ENCODE measurements around the gene SGCA.

The SGCA gene

DNA sequence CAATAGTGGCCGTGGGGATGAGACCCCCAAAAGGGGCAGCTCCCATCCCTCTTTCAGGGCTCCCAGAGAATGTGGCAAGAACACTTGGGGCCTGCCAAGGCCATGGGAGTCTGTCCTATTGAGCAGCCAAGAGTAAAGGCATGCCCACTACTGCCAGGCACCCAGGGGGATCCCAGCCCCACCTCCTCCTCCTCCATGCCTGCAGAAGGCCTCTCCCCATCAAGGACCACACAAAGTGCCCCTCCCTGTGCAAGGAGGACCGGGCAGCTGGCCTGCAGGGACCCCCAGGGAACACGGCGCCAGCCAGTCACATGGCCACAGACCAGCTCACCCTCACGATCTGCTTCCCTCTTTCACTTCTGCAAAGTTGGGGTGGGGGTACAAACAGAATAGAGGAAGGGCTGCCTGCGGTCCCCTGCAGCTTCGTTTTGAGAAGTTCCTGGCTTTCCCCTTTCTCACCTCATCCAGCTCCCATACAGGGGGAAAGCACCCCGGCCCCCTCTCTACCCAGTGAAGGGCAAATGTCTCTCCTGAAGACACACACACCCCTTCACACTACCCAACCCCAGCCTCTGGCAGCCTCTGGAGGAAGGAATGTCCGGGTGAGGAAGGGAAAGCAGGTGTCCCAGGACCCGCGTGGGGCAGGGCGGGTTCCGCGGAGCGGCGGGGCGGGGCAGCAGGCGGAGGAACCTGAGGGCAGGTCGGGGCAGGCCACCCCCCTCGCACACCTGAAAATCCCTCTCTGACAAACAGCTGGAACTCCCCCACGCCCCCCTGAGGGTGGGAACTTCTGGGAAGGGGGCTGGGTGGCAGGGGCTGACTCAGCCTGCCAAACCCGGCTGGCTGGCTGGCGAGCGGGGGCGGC is 17.3 kb upstream of the SGCA start:
- in situ Hi-C loops (cut with HindIII; ENCODE audit: low sequenced_read_pairs), result no loop called here

DNA sequence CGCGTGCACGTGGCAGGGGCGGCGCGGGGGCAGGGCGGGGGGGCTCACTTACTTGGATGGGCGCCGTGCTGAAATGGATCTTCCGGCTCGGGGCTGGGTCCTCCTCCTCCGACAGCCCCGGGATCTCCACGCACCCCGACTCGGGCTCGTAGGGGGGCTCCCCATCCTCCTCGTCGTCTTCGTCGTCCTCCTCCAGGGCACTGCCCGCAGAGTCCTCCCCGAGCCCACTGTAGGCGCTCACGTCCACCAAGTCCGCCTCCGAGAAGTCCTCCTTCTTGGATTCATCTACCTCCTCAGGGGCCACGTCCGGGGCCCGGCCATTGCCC is 16.8 kb upstream of the SGCA start:
- in situ Hi-C loops (cut with HindIII; ENCODE audit: low sequenced_read_pairs), result no loop called here

DNA sequence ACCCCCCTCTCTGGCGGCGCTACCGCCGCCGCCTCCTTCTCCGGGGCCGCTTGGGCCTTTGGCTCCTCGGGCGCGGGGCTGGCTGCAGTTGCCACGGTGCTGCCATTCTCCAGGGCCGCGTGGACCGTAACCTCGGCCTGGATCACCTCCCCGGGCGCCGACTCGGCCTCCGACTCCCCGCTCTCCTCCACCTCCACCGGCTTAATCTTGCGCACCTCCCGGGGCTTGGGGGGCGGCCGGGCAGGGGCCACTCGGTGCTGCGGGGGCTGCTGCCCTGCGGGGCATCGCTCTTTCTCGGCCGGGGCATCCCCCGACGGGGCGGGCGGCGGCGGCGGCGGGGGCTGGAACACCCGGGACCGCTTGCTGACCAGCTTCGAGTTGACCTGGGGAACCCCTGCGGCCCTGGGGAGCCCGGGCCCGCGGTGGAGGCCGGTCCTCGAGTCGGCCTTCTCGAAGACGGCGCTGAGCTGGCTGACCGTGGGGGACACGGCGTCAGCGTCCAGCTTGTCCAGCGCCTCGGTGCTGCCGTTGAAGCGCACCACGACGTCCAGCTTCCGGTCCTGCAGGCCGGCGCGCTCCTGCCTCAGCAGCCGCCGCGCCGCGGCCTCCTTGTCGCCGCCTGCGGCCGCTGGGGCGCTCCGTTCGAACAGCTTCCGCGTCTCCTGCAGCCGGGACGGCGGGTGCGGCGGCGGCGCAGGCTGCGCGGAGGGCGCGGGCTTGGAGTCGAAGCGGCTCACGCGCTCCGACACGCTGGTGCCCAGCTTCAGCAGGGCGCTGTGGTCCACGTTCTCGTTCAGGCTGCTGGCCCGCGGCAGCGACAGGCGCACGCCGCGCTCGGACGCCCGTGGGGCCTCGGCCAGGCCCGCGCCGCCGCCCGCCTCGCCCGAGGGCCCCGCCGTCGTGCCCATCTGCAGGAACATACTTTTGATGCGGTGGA is 16.1 kb upstream of the SGCA start:
- in situ Hi-C loops (cut with HindIII; ENCODE audit: low sequenced_read_pairs), result no loop called here

DNA sequence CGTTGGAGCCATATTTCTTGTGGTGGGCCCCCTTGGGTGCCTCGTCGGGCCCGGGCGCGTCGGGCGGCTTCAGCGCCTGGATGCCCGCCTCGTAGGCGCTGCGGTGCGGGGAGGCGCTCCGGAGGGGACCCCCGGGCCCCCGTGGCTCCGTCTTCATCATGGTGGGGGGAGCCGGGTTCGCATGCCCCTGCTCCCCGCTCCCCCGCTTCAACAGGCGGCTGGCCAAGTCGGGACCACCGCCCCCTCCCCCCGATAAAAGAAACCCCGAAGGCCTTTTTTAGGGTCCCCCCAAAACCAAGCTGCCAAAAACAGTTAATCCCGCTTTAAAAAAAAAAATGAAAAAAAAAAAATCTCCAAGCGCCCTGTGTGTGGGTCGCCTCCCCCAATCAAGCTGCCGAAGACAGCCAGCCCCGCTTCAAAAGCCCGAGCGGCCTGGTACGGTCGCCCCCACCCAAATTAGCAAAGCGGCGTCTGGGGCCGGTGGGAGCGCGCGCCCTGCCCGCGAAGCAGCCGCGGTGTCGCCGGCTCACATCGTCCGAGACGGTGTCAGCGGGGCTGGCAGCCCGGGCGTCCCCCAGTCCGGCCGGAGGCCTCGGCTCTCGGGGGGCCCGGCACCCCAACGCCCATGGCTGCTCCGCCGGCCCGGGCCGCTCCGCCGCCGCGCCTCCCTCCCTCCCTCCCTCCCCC is 15.3 kb upstream of the SGCA start, which contains the start of gene PPP1R9B:
TSS of gene PPP1R9B (minus strand) at position 324 of the 687 bp plus-strand sequence. CDS start at position 160, 164 bp downstream.
- in situ Hi-C loops (cut with HindIII; ENCODE audit: low sequenced_read_pairs), result no loop called here

DNA sequence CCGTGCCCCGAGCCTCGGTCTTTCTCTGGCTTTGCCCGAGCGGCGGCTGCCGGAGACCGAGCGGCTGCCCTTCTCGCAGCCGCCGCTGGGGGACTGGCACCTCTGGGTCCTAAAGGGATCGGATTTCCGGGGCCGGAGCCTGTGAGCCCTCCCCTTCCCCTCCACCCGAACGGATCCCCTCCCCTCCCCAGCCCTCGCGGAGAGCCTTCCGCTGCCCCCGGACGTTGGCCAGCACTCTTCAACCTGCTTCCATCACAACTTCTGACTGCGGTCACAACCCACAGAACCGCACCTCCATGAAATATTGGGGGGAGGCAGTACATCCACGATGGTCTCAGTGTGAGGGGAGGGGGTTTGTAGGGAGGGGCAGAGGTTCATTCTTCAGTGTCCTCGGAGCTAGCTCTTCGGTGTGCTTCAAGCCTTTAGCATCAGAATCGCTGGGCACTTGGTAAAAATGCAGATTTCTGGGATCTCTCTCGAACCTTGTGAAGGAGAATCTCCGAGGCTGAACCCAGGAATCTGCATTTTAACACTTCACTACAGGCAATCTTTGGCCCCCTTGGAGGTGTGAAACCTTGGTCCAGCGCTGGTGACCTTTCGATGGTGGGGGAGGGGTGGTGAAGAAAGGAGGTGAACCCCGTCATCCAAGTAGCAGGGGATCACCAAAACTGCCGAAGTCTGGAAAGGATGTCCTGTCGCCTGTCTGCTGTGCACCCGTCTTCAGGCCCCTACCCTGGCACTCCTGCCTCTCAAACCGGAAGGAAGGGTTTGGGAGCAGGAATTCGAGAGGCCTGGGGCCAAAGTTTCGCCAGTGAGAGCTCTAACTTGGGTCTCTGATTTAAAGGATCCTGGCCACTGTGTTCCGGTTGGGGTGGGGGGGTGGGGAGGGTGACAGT is 14.5 kb upstream of the SGCA start:
- in situ Hi-C loops (cut with HindIII; ENCODE audit: low sequenced_read_pairs), result no loop called here

DNA sequence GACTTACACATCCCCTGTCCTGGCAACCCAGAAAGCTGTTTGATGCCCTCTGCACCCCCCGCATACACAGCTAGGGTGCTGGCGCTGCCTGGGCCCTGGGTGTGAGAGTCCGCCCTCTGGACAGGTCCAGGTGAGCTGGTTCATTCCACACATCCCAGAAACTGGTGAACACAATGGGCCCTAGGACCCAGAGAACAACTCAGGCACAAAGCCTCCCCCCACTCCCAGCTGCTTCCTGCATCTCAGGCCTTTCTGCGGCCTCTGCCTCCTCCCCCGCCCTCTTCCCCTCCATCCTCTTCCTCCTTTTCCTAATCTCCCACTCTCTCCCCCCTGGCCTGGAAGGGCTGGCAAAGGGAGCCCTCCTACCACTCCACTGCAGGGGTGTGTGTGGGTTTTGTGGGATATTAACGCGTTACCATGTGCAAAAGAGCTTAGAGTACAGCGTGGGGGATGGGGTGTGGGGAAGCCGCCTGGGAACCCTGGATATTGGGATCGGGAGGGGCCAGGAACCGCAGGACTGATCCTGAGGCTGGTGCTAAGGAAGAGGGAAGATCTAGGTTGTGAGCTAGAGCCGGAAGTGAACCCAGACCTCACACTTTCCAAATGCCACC is 13.8 kb upstream of the SGCA start:
- in situ Hi-C loops (cut with HindIII; ENCODE audit: low sequenced_read_pairs), result no loop called here

DNA sequence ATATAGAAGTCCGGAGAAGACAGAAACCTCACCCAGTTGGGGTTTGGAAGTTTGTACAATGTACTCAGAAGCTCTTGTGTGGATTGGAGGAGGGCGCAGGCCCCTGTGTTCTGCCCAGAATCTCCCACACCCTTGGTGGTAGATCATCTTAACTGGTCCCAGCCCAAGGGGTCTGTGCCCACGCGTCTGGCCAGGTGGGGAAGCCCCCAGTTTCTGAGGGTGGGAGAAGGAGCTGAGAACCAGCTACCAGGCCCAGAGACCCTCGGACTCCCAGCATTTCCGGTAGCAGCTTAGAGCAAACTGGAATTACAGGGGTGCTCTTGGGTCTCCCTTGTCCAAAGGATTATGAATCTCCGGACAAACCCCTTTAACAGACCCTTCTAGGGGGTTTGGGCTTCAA is 13.1 kb upstream of the SGCA start:
- in situ Hi-C loops (cut with HindIII; ENCODE audit: low sequenced_read_pairs), result no loop called here

DNA sequence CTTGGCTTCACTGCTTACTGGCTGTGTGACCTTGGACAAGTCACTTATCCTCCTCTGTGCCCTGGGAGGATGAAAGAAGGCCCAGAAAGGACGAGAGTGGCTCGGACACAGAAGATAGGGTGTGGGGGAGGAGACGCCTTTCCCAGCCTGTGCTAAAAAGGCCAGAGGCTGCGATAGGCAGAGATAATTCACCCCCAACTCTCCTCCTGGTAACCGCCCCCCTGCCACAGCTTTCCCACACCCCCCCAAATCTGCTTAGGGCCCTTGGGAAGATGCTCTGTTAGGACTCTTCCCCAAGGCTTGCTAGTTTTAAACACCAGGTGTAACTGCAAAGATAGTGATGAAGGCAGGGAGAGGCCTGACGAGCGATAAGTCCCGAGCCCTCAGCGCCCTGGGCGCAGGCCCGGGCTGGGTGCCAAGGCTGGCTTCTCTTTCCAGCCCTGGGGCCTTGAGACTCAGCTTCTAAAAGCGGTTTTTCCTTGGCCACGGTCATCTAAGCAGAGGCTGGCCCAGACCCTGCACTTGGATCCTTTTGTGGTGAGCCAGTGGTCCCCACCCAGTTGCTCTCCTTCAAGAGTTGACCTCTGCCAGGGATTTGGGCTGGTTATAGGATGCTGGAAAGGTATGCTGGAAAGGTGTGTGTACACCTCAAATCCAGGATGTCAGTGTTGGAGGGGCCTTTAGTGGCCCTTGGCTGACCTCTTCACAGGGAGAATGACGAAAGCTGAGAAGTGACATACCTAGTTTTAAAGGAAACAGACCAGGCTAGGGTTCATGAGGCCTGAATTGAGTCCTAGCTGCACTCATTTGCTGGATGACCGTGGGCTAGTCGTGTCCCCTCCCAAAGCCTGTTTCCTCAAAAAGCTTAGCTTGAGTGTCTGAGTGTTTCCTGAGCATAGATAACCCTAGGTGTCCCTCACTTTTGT is 11.9 kb upstream of the SGCA start:
- in situ Hi-C loops (cut with HindIII; ENCODE audit: low sequenced_read_pairs), result no loop called here

DNA sequence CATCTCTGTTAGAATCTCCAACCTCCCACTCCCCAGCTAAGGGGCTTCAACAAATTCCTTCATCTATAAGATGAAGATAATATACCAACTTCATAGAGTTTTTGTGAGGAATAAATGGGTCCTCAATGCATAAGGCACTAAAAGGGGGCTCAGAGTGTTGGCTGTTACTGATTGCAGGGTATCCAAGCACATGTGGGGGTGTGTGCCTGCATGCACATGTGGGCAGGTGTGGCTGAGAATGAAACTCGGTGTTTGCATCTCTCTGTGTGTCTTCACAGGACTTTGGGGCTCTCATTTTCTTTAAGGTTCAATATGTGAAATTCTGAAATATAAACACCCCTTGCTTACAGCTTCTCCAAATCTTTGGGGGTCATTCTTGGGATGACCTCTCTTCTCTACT is 11.2 kb upstream of the SGCA start:
- in situ Hi-C loops (cut with HindIII; ENCODE audit: low sequenced_read_pairs), result no loop called here

DNA sequence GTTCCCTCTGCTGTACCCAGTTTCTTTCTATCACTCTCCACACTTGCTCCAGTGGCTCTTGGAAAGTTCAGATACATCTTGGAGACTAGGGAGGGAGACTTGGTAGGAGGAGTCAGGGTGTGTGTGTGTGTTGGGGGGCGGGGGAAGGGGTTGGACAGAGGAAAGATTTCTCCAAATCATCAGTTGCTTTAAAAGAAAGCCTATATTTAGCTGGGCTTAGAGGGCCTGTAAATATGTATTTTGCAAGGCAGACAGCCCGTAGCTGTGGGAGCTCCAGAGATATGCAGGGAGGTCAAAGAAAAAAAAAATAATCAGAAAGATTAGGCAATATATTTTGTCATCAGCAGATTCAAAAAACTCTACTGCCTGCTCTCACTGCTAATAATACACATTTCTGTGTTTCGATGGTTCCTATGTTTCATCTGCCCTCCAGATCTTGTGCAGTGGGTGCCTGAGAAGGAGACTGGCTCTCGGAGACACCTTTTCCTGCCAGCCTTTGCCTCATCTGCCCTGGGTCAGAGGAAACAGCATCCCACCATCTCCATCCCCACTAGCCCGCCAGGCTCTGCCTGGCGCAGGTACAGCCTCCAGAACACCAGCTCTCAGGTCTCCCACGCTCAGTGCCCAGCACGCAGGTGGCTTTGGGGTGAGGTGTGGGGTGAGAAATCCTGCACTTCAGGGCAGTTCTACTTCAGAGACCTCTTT is 10.5 kb upstream of the SGCA start:
- in situ Hi-C loops (cut with HindIII; ENCODE audit: low sequenced_read_pairs), result no loop called here

DNA sequence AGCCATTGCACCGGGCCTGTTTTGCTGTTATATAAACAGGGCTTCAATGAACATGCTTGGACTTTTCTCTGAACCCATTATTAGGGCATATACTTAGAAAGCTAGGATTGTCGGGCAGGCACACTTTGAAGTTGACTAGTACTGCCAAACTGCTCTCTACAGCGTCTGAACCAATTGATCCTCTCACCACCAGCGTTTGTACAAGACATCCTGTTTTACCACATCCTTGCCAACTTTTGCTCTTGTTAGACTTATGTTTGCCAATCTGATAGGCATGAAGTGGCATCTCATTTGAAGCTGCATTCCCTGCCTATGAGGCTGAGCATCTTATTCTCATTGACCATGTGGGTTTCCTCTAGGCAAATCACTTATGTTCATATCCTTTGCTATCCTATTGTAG is 7.9 kb upstream of the SGCA start:
- in situ Hi-C loops (cut with HindIII; ENCODE audit: low sequenced_read_pairs), result no loop called here

DNA sequence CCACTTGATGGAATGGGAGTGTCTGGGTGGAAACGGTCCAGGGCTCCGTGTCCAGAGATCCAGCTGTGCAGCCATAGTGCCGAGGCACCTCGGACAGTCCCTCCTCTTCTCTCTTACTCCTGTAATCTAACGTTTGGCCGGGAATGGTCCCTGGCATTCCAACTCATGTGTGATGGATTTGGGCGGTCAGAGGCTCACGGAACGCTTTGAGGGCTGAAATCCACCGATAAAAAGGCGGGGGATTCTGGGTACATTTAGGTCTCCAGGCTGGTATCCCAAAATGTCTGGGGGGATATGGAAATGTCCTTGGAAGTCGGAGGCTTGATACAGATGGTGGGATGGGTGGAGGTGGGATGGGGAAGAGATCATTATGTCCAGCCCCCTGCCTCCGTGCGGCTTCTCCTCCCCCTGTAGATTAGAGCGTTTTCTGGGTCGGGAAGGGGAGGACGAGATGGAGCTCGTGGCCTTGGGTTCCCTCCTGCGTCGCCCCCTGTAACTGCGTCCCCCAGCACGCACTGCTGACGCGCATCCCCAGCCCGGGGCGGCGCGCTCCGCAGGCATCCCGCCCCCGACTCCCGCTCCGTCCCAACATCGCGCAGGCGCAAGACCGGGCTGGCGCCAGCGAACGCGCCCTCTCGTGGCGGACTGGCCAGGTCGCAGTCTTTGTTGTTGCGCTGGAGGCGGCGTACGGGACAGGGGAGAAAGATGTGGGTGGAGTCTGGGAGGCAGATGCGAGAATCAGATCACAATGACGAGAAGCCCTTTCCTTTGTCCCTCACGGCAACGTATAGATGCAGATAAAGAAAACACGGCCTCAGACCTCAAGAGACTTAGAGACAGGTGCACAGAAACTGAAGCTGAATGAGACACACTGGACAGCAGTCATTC is 4.5 kb upstream of the SGCA start:
- in situ Hi-C loops (cut with HindIII; ENCODE audit: low sequenced_read_pairs), result no loop called here

DNA sequence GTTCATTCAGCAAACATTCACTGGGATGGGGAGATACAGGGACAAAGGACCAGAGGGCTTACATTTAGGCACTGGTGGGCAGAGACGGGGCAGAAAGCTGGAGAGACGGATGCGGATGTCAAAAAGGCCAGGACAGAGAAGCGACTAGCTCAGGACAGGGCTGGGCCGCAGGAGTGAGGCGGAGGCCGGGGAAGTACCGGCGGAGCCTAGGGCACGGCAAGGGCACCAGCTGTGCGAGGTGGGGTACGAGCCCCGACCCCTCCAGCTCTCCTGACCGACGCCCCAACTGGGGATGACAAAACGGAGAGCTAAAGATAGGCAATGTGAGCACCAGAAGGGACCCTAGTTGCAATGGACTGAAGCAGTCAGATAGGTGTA is 3.9 kb upstream of the SGCA start:
- in situ Hi-C loops (cut with HindIII; ENCODE audit: low sequenced_read_pairs), result no loop called here

DNA sequence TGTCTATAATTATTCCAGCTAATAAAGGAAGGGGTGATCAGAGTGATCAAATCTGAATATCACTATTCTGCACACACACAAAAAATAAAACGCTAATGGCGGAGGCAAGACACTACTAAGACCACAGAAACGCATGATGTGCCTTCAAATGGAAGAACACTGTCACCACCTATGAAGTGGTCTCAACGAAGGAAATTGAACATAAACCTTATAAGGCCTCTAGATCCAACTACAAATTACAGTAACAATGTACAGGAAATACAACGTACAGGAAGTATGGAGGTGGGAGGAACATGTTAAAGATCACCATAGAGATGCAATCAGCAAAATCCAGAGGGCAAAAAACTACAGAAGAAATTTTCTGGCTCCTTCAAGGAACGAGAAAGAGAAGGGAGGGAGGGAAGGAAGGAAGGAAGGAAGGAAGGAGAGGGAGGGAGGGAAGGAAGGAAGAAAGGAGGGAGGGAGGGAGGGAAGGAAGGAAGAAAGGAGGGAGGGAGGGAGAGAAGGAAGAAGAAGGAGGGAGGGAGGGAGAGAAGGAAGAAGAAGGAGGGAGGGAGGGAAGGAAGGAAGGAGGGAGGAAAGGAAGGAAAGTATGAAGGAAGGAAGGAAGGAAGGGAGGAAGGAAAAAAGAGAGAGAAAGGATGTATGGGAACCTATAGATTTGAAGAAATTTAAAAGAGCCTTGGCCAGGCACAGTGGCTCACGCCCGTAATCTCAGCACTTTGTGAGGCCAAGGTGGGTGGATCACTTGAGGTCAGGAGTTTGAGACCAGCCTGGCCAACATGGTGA is 3.1 kb upstream of the SGCA start:
- in situ Hi-C loops (cut with HindIII; ENCODE audit: low sequenced_read_pairs), result no loop called here

DNA sequence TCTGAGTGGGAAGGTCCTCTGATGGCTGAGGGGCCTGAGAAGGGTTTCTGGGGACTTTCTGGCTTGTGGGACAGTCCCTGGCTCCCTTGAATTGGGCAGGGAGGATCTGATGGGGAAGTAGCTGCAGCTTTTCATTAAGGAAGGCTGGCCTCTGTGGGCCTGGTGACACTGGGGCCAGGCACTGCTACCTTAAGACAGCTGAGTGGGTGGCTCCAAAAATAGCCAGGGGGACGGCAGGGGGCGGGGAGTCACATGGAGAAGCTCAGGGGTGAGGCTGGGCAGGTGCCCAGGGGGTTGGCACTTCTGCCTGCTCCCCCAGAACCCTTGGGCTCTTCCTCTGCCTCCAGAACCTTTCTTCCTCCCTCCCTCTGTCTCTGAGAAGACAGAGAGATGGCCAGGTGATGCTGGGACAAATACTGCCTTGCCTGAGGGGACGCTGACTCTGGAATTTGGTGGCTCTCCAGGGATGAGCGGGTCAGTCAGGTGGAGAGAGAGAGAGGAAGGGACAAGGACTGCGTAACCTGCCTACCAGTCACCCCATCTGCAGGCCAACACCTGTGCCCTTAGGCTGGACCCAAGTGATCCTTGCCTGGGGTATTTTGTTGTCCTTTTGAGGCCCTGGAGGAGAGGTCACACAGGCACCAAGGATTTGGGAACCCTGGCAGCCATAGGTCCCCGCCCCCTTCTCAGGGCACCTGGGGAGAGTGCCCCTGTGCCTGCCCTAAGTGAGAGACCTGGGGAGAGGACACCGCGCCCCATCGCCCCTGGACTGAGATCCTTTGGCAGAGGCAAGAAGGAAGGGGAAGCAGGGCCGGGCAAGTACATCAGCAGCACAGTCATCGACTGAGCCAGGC is 1.7 kb upstream of the SGCA start:
- in situ Hi-C loops (cut with HindIII; ENCODE audit: low sequenced_read_pairs), result no loop called here

DNA sequence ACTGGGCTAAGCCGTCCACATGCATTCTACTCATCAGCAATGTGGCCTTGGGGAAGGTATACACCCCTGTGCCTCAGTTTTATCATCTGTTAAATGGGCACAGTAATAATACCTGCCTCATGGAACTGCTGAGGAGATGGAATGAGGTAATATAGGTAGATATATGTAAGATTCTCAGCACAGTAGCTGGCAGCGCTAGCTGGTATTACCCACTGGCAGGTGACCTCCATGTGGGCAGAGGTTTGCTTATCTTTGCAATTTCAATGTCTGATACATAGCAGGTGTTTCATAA is 1.2 kb upstream of the SGCA start:
- in situ Hi-C loops (cut with HindIII; ENCODE audit: low sequenced_read_pairs), result no loop called here
